VCaP (cell line): ENCODE results near the gene NGEF.
"Not testable (repeated sequence)": the region's sequence is repeated elsewhere in the genome, so short reads cannot be mapped to it uniquely, and the experiment has no call there.

Experiments
- H3K27ac ChIP-seq: fragments of 450-650 bp; 2 replicates; pipeline ENCODE4 v1.5.1; 2017
- TF ChIP-seq, protein P1 (sequence below): fragments of 450-650 bp; conservative IDR thresholded peaks from 2 replicates; pipeline ENCODE4 v1.5.1; 2017; ENCODE audit warnings: mild to moderate bottlenecking, moderate library complexity

Gene NGEF

DNA sequence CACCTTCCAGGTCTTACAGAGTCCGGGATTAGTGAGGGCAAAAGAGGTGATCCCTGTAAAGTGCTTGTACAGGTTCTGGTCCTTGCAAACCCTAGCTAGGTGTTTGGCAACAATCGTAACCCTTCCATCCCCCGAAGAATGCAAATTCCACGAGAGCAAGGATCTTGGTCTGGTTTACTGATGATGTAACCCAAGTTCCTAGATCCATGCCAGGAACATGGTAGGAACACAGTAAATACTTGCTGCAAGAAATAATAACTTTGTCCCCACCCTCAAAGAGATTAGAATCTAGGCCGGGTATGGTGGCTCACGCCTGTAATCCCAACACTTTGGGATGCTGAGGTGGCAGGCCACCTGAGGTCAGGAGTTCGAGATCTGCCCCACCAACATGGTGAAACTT is 12.7 kb upstream of the NGEF start:
- no peak overlapping the region for H3K27ac ChIP-seq
- TF ChIP-seq, protein P1, sequence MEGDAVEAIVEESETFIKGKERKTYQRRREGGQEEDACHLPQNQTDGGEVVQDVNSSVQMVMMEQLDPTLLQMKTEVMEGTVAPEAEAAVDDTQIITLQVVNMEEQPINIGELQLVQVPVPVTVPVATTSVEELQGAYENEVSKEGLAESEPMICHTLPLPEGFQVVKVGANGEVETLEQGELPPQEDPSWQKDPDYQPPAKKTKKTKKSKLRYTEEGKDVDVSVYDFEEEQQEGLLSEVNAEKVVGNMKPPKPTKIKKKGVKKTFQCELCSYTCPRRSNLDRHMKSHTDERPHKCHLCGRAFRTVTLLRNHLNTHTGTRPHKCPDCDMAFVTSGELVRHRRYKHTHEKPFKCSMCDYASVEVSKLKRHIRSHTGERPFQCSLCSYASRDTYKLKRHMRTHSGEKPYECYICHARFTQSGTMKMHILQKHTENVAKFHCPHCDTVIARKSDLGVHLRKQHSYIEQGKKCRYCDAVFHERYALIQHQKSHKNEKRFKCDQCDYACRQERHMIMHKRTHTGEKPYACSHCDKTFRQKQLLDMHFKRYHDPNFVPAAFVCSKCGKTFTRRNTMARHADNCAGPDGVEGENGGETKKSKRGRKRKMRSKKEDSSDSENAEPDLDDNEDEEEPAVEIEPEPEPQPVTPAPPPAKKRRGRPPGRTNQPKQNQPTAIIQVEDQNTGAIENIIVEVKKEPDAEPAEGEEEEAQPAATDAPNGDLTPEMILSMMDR: no peak

DNA sequence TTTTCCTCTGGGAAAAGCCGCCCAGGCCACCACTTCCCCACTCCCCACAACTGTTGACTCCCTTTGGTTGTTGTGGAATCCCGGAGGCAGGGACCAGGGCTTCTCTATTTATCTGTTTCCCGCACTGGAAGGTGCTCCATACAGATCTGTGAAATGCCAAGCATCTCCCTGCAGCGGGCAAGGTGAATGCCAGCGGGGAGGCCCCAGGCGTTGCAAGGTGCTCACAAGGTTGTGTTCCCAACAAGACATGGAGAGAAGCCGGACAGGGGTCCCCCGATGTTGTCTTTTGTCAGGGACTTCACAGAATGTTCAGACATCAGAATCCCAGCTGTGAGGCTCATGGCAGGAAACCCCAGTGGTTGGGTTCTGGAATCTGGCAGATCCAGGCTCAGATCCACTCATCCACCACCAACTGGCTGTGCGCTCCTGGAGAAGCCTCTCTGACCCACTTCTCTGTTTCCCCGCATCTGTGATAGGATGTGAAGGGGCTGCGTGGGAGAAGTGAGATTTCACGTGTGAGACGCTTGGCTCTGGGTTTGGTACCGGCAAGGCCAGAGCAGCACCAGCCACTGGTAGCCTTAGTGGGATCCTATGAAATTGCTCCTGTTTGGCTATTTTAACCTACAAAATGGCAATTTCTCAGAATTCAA is 10.8 kb upstream of the NGEF start:
- TF ChIP-seq, protein P1: no peak
- H3K27ac ChIP-seq: no peak overlapping the region

DNA sequence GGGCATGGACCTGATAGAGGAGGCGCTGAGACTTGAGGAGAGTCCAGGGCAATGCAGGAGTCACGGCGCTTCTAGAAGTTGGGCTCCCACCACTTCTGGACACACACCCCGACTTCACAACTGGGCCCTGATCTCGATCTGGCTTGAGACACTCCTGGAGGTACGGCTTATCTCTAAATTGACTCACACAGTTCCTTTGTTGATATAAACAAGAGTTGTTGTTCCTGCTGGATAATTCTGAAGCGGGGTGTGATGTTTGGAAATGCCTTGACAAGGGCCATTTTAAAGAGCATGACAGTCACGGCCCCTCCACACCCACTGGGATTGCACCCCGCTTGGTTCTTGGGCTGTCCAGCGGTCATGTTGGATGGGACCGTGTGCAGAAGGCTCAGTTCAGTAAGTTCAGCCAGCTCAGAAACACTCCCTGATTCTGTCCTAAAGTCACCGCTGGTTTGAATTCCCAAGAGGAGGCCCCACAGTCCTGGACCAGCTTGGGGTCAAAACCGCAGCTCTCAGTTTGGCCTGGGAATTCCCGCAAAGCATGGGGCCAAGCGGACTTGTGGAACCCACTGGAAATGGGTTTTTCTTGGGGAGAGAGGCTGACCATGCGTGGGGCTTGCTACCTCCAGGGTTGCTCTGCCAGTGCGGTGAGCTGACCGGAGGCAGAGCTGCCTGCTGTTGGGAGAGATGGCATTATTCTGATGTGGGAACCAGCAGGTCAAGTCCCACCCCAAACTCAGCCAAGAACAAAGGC is 10.1 kb upstream of the NGEF start:
- H3K27ac ChIP-seq: no peak overlapping the region
- TF ChIP-seq, protein P1: no peak

DNA sequence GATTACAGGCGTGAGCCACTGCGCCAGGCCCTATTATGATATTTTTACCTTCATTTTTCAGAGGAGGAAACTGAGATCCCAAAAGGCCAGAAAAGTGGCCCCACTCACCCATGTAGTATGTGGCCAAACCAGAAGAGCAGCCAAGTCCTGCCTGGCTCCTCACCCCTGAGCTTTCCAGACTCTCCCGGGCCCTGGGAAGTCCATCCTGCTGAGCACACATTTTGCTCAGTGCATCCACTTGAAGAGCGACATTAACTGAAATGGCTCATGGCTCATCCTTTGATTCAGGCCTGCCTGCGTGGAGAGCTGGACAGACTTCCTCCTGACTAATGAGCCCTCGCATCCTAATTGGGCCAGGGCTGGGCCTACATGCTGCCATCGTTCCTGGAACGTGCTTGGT is 9.5 kb upstream of the NGEF start:
- TF ChIP-seq, protein P1: no peak
- no peak overlapping the region for H3K27ac ChIP-seq

DNA sequence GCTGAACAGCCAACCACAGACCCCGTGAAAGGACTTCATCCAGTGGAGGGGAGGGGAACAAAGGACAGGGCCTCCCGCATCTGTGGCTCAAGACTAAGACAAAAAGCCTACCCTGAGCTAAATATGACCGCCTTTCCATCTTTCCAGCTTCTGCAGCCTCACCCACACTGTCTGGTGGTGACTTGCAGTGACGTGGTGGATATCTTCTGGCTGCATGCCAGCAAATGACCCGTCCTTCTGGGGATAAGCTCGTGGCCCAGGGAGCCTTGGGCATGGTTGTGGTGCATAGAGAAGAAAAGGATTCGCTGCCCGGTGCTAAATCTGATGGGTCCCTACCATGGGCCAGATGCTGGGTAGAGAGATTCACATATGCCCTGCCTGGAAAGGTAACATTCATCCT is 8.7 kb upstream of the NGEF start:
- no peak overlapping the region for H3K27ac ChIP-seq
- TF ChIP-seq, protein P1: no peak

DNA sequence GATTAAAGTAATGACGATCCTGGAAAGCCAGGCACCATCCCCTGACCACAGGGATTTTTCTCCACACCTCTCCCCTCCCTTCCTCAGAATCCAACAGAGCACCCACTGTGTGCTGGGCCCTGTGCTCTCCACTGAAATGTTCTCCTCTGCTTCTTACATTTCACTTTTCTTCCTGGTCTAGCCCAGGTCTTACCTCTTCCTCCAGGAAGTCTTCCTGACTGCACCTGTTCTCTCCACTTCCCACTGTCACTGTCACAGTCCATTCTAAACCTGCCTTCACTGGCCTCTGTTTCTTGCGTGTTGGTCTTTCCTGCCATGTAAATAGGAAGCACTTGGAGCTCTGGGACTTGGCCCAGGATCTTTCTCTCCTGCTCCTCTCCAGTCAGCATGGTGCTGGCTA is 7.4 kb upstream of the NGEF start:
- TF ChIP-seq, protein P1: no peak
- H3K27ac ChIP-seq: no peak overlapping the region

DNA sequence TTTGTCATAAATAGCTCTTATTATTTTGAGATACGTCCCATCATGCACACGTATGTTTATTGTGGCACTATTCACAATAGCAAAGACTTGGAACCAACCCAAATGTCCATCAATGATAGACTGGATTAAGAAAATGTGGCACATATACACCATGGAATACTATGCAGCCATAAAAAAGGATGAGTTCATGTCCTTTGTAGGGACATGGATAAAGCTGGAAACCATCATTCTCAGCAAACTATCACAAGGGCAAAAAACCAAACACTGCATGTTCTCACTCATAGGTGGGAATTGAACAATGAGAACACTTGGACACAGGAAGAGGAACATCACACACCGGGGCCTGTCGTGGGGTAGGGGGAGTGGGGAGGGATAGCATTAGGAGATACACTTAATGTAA is 6.6 kb upstream of the NGEF start:
- H3K27ac ChIP-seq: not testable (repeated sequence)

DNA sequence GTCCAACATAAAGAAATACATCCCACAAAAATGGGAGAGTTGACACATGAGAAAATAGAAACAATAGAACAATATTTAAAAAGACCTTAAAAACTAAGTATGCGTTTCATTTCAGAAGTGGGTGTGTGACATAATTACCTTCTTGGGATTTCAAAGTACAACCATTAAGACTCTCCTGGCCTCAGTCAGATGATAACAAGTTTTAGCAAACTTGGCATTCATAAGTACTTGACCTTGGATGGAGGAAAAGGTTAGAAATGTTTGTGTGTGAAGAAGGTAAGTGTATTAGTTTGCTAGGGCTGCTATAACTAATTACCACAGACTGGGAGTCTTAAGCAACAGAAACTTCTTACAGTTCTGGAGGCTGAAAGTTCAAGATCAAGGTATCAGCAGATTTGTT is 4.9 kb upstream of the NGEF start:
- TF ChIP-seq, protein P1: no peak
- no peak overlapping the region for H3K27ac ChIP-seq
